ENCODE data around the gene GGA3.
"Not testable (repeated sequence)": the region's sequence is repeated elsewhere in the genome, so short reads cannot be mapped to it uniquely, and the experiment has no call there.

Gene GGA3

GRCh38 chr17:75263055-75263454 lies 1.6 kb upstream of the GGA3 start:
- no peak overlapping the region for H2AFZ ChIP-seq (ENCODE audit: low read length, unreplicated experiment)
- H3K27ac ChIP-seq (ENCODE audit: low read depth, low read length), result no peak overlapping the region
- peaks cover 9% of the 10 kb centered on the region; the same call in 1 of the 2 replicates for H3K36me3 ChIP-seq (ENCODE audit: insufficient read depth, low read length)
- no peaks in the 10 kb centered on the region for H3K27me3 ChIP-seq (ENCODE audit: insufficient read depth, low read length)
- H3K4me1 ChIP-seq (ENCODE audit: control insufficient read depth, insufficient read depth, low read length, unreplicated experiment), result peaks cover 17% of the 10 kb centered on the region
- peaks cover 50% of the 10 kb centered on the region for H3K79me2 ChIP-seq (ENCODE audit: control insufficient read depth, insufficient read depth, low read length, unreplicated experiment)
- peak overlapping the region; percentile 94 for H3K4me3 ChIP-seq (ENCODE audit: low read depth, low read length)

DNA sequence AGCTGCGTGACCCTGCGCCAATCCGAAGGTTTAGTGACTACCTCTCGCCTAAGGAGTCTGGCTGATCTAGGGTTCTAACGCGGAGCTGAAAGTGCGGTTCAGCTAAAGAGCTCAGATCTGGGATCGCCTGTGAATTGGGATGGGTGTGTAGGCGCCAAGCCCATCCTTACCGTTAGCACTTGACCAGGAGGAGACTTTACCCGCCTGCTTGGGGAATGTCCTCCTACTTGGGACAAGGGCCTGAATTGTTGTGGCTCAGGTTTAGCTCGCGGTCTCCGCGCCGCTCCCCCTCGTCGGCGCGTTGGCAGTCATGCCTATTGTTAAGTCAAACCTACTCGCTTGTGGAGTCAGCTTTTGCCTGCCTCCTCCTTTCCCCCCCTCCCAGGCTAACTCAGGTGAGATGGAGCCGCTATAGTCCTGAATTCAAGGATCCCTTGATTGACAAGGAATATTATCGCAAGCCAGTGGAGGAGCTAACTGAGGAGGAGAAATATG lies 753 bp upstream of the GGA3 start:
- peaks cover 9% of the 10 kb centered on the region; the same call in 1 of the 2 replicates for H3K36me3 ChIP-seq (ENCODE audit: insufficient read depth, low read length)
- peak overlapping the region; percentile 95 for H2AFZ ChIP-seq (ENCODE audit: low read length, unreplicated experiment)
- H3K79me2 ChIP-seq (ENCODE audit: control insufficient read depth, insufficient read depth, low read length, unreplicated experiment), result peaks cover 56% of the 10 kb centered on the region
- H3K4me1 ChIP-seq (ENCODE audit: control insufficient read depth, insufficient read depth, low read length, unreplicated experiment), result peaks cover 17% of the 10 kb centered on the region
- no peaks in the 10 kb centered on the region for H3K27me3 ChIP-seq (ENCODE audit: insufficient read depth, low read length)
- peak overlapping the region; percentile 94 for H3K27ac ChIP-seq (ENCODE audit: low read depth, low read length)
- H3K4me3 ChIP-seq (ENCODE audit: low read depth, low read length), result peak overlapping the region; percentile 94

DNA sequence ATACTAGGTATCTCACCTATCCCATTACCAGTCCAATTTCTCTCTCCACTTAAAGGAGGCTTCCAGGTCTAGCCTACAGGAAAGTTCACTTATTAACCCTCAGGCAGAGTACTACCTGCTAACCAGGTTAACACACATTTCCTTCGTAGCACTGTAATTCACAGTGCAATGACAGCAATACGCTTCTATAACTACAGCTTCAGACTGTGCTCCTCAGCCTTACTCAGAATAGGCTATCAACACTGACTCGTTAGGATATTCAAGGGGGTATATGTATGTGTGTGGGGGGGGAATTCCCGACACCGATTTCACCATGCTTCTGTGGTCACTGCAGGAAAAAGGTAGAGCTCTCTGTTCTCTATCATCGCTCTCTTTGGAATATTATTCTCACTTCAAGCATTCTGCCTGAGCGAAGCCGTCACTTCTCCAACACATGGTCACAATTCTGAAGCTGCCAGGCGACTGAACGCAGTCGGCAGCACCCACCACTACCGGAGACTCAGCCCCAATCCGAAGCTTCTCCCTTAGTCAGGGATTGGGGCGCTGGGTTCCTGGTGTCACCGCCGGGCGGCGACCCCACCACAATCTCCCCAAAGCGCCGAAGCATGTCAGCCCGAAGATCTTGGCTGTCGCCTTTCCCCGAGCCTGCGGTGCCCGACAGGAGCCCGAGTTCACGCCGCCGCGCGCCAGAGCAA lies 618 bp downstream of the GGA3 start:
- H2AFZ ChIP-seq (ENCODE audit: low read length, unreplicated experiment), result peak overlapping the region; percentile 35
- H3K79me2 ChIP-seq (ENCODE audit: control insufficient read depth, insufficient read depth, low read length, unreplicated experiment), result peaks cover 60% of the 10 kb centered on the region
- H3K27me3 ChIP-seq (ENCODE audit: insufficient read depth, low read length), result no peaks in the 10 kb centered on the region
- H3K27ac ChIP-seq (ENCODE audit: low read depth, low read length), result peak overlapping the region; percentile 94
- H3K4me3 ChIP-seq (ENCODE audit: low read depth, low read length), result peak overlapping the region; percentile 94
- peaks cover 17% of the 10 kb centered on the region for H3K4me1 ChIP-seq (ENCODE audit: control insufficient read depth, insufficient read depth, low read length, unreplicated experiment)
- peaks cover 4% of the 10 kb centered on the region; the same call in 1 of the 2 replicates for H3K36me3 ChIP-seq (ENCODE audit: insufficient read depth, low read length)

DNA sequence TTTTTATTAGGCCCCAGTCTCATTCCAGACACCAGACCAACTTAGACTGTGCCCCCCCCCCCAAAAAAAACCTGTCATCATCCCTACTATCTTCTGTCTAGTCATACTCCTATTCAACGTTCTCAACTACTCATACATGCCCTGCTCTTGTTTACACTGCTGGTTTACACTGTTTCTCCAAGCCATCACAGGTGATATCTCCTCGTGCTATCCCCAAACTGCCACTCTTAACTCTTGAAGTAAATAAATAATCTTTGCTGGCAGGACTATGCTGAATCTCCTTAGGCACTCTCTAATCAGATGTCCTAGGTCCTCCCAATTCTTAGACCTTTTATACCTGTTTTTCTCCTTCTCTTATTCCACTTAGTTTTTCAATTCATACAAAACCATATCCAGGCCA lies 4.2 kb downstream of the GGA3 start:
- H3K4me1 ChIP-seq (ENCODE audit: control insufficient read depth, insufficient read depth, low read length, unreplicated experiment); H3K27ac ChIP-seq (ENCODE audit: low read depth, low read length); H2AFZ ChIP-seq (ENCODE audit: low read length, unreplicated experiment); H3K4me3 ChIP-seq (ENCODE audit: low read depth, low read length); H3K36me3 ChIP-seq (ENCODE audit: insufficient read depth, low read length); H3K27me3 ChIP-seq (ENCODE audit: insufficient read depth, low read length): not testable (repeated sequence)
- peaks cover 50% of the 10 kb centered on the region for H3K79me2 ChIP-seq (ENCODE audit: control insufficient read depth, insufficient read depth, low read length, unreplicated experiment)

GRCh38 chr17:75255954-75256698 lies 5.3 kb downstream of the GGA3 start:
- H2AFZ ChIP-seq (ENCODE audit: low read length, unreplicated experiment); H3K27me3 ChIP-seq (ENCODE audit: insufficient read depth, low read length); H3K27ac ChIP-seq (ENCODE audit: low read depth, low read length); H3K36me3 ChIP-seq (ENCODE audit: insufficient read depth, low read length); H3K4me3 ChIP-seq (ENCODE audit: low read depth, low read length): not testable (repeated sequence)
- Histone ChIP-seq H3K4me1 (ENCODE audit: control insufficient read depth, insufficient read depth, low read length, unreplicated experiment) (peaks cover 10% of the 10 kb centered on the region), H3K79me2 (ENCODE audit: control insufficient read depth, insufficient read depth, low read length, unreplicated experiment) (peaks cover 52% of the 10 kb centered on the region)

- Histone ChIP-seq H2AFZ (ENCODE audit: low read length, unreplicated experiment) (no peak overlapping the region), H3K27me3 (ENCODE audit: insufficient read depth, low read length) (no peaks in the 10 kb centered on the region), H3K36me3 (ENCODE audit: insufficient read depth, low read length) (no peaks in the 10 kb centered on the region), H3K79me2 (ENCODE audit: control insufficient read depth, insufficient read depth, low read length, unreplicated experiment) (peaks cover 40% of the 10 kb centered on the region), H3K27ac (ENCODE audit: low read depth, low read length) (no peak overlapping the region), H3K4me1 (ENCODE audit: control insufficient read depth, insufficient read depth, low read length, unreplicated experiment) (peaks cover 12% of the 10 kb centered on the region), H3K4me3 (ENCODE audit: low read depth, low read length) (no peak overlapping the region)
Observed at GRCh38 chr17:75252039-75252816, 9.2 kb downstream of the GGA3 start.

DNA sequence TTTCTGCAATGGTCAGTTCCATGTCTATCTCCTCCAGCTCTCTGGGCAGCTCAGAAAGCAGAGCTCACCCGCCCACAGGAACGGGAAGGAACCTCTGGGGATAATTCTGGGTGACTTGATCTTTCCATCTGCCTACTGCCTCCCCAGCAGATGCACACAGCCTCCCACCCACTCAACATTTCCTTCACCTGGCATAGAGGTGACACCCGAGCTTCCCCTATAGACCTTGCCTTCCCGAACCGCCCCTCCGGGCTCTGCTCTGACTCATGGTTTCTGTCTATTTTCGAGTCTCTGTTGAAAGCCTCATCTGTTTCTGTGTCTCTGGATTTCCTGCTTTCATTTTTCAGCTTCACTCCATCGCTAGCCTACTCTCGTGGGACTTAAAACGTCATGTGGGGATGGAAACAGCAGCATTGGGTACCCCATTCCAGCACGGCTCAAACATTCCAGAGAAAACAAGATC lies 11.4 kb downstream of the GGA3 start:
- Histone ChIP-seq H3K27me3 (ENCODE audit: insufficient read depth, low read length) (no peaks in the 10 kb centered on the region), H3K79me2 (ENCODE audit: control insufficient read depth, insufficient read depth, low read length, unreplicated experiment) (peaks cover 39% of the 10 kb centered on the region), H3K4me1 (ENCODE audit: control insufficient read depth, insufficient read depth, low read length, unreplicated experiment) (peaks cover 12% of the 10 kb centered on the region), H3K4me3 (ENCODE audit: low read depth, low read length) (peak overlapping the region; percentile 46), H2AFZ (ENCODE audit: low read length, unreplicated experiment) (no peak overlapping the region), H3K27ac (ENCODE audit: low read depth, low read length) (peak overlapping the region; percentile 45), H3K36me3 (ENCODE audit: insufficient read depth, low read length) (no peaks in the 10 kb centered on the region; the same call in 1 of the 2 replicates)

DNA sequence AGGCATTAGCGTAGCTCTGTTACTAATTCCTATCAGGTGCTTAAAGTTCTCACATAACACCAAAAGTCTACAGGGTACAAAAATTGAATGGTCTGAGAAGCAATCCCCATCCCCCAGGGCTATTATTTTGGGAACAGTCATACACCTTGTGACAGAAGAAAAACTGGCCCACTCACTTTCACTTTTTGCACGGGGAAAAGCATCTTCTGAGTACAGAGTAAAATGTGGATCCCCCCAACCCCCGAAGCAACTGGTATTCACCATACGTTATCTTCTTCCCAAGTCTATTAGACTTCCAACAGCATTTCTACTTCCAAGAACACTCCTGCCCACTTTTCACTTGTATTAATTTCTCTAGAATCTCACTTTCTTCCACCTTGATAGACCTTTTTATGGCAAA lies 11.8 kb downstream of the GGA3 start:
- Histone ChIP-seq H3K36me3 (ENCODE audit: insufficient read depth, low read length) (no peaks in the 10 kb centered on the region; the same call in 1 of the 2 replicates), H3K27ac (ENCODE audit: low read depth, low read length) (peak overlapping the region; percentile 45), H3K4me3 (ENCODE audit: low read depth, low read length) (peak overlapping the region; percentile 46), H2AFZ (ENCODE audit: low read length, unreplicated experiment) (no peak overlapping the region), H3K4me1 (ENCODE audit: control insufficient read depth, insufficient read depth, low read length, unreplicated experiment) (peaks cover 12% of the 10 kb centered on the region), H3K27me3 (ENCODE audit: insufficient read depth, low read length) (no peaks in the 10 kb centered on the region), H3K79me2 (ENCODE audit: control insufficient read depth, insufficient read depth, low read length, unreplicated experiment) (peaks cover 39% of the 10 kb centered on the region)

DNA sequence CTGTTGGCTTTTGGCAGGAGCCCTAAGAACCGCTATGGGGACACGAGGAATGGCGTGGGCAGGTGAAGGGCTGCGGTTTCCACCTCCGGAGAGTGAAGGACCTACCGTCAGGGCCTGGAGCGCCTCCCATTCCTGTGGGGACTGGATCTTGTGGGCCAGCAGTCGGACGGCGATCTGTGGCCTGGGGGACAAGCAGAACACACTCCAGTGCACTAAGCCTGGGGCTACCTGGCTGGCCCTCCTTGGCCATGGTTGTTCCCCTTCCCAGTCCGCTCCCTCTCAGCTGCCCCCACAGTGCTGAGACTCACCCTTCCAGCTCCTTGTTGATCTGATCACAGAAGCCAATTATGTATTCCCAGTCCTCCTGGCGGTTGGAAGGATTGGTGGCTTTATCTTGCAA lies 15.0 kb downstream of the GGA3 start:
- Histone ChIP-seq H3K4me1 (ENCODE audit: control insufficient read depth, insufficient read depth, low read length, unreplicated experiment) (peaks cover 24% of the 10 kb centered on the region), H3K36me3 (ENCODE audit: insufficient read depth, low read length) (peaks cover 7% of the 10 kb centered on the region; the same call in 1 of the 2 replicates), H3K27ac (ENCODE audit: low read depth, low read length) (no peak overlapping the region), H3K27me3 (ENCODE audit: insufficient read depth, low read length) (no peaks in the 10 kb centered on the region), H3K79me2 (ENCODE audit: control insufficient read depth, insufficient read depth, low read length, unreplicated experiment) (peaks cover 28% of the 10 kb centered on the region), H3K4me3 (ENCODE audit: low read depth, low read length) (no peak overlapping the region), H2AFZ (ENCODE audit: low read length, unreplicated experiment) (no peak overlapping the region)

- H3K4me1 ChIP-seq (ENCODE audit: control insufficient read depth, insufficient read depth, low read length, unreplicated experiment), result peaks cover 33% of the 10 kb centered on the region
- H3K27me3 ChIP-seq (ENCODE audit: insufficient read depth, low read length), result no peaks in the 10 kb centered on the region
- H3K4me3 ChIP-seq (ENCODE audit: low read depth, low read length), result no peak overlapping the region
- peaks cover 21% of the 10 kb centered on the region for H3K79me2 ChIP-seq (ENCODE audit: control insufficient read depth, insufficient read depth, low read length, unreplicated experiment)
- peaks cover 7% of the 10 kb centered on the region; the same call in 1 of the 2 replicates for H3K36me3 ChIP-seq (ENCODE audit: insufficient read depth, low read length)
- no peak overlapping the region for H2AFZ ChIP-seq (ENCODE audit: low read length, unreplicated experiment)
- no peak overlapping the region for H3K27ac ChIP-seq (ENCODE audit: low read depth, low read length)
Observed at GRCh38 chr17:75245011-75245410, 16.4 kb downstream of the GGA3 start.

Data from ACC112 (cell line).